Activated naive CD4-positive, alpha-beta T cell treated with Interleukin-2 at 50 U/mL for 16 hours (primary cell): Measurements from ENCODE around the gene MYO18B.

ENCODE experiments used
- DNase-seq: peaks from one replicate; pipeline ENCODE4 v3.0.0-alpha.2; 2020

Gene MYO18B

GRCh38 chr22:25781801-25782200 is 39.8 kb downstream of the MYO18B start:
- DNase-seq, result no peak

GRCh38 chr22:25782831-25783230 is 40.8 kb downstream of the MYO18B start:
- no peak for DNase-seq

GRCh38 chr22:25783856-25784255 is 41.9 kb downstream of the MYO18B start:
- no peak for DNase-seq

- no peak for DNase-seq
Measured at GRCh38 chr22:25786165-25786564, 44.2 kb downstream of the MYO18B start.

GRCh38 chr22:25791556-25791955 is 49.6 kb downstream of the MYO18B start:
- no peak for DNase-seq

- DNase-seq, result no peak
Measured at GRCh38 chr22:25795478-25795877, 53.5 kb downstream of the MYO18B start.

- DNase-seq, result no peak
Measured at GRCh38 chr22:25797498-25798290, 55.7 kb downstream of the MYO18B start.

GRCh38 chr22:25800766-25801165 is 58.8 kb downstream of the MYO18B start:
- no peak for DNase-seq

GRCh38 chr22:25802018-25802417 is 60.0 kb downstream of the MYO18B start:
- DNase-seq, result no peak

- DNase-seq, result no peak
Measured at GRCh38 chr22:25804676-25805075, 62.7 kb downstream of the MYO18B start.

- no peak for DNase-seq
Measured at GRCh38 chr22:25806579-25806978, 64.6 kb downstream of the MYO18B start.

GRCh38 chr22:25814685-25815084 is 72.7 kb downstream of the MYO18B start:
- DNase-seq, result no peak

GRCh38 chr22:25815561-25815960 is 73.6 kb downstream of the MYO18B start:
- no peak for DNase-seq

- no peak for DNase-seq
Measured at GRCh38 chr22:25816522-25817059, 74.6 kb downstream of the MYO18B start.

- no peak for DNase-seq
Measured at GRCh38 chr22:25817092-25817943, 75.3 kb downstream of the MYO18B start.

- no peak for DNase-seq
Measured at GRCh38 chr22:25818541-25818940, 76.6 kb downstream of the MYO18B start.

- DNase-seq, result no peak
Measured at GRCh38 chr22:25822344-25822743, 80.4 kb downstream of the MYO18B start.

- no peak for DNase-seq
Measured at GRCh38 chr22:25823276-25823675, 81.3 kb downstream of the MYO18B start.

GRCh38 chr22:25824828-25825423 is 82.9 kb downstream of the MYO18B start:
- no peak for DNase-seq

GRCh38 chr22:25827415-25827814 is 85.4 kb downstream of the MYO18B start:
- no peak for DNase-seq

- DNase-seq, result no peak
Measured at GRCh38 chr22:25828422-25828821, 86.4 kb downstream of the MYO18B start.

- DNase-seq, result no peak
Measured at GRCh38 chr22:25829237-25829636, 87.2 kb downstream of the MYO18B start.
